Fibroblast of lung (primary cell): ENCODE data around the gene TRAM2.

Experiments used
- CTCF ChIP-seq, 2 donors: IDR thresholded peaks in 1 of 2; conservative IDR thresholded peaks in 1 of 2; 1 replicate in 1 of 2; 2 replicates in 1 of 2; pipeline ENCODE4 v1.5.1; 2011 to 2012; ENCODE audit warnings: low read length in 2 of 2, control low read depth in 1 of 2, inconsistent platforms in 1 of 2, low read depth in 1 of 2, mild to moderate bottlenecking in 1 of 2
- EZH2 ChIP-seq: IDR thresholded peaks from 2 replicates; pipeline ENCODE4 v1.5.1; 2012; ENCODE audit warnings: low read length, control low read depth, mild to moderate bottlenecking; ENCODE audit errors: missing control alignments

GRCh38 chr6:52605610-52606185 lies 28.8 kb upstream of the TRAM2 start:
- no peak for TF ChIP-seq CTCF (conservative IDR thresholded peaks at IDR 0.05 in 1 of 2, IDR thresholded peaks at IDR 0.05 in 1 of 2; ENCODE audit: low read depth in 1 of 2, low read length in 2 of 2)
- TF ChIP-seq EZH2: no peak
